Measurements from ENCODE around the gene CIAO3. TPM values are rescaled to one million over a fixed set of nuclear protein-coding genes. Genes with fewer than 3 reads are reported as not detected.

The CIAO3 gene
- total and polyA plus RNA-seq, 10 of the 15 experiments (the other 5 are each of a cell fraction or from before 2014, with no cell fraction given) = 1.4 to 37.5 (median 30.8) TPM

DNA sequence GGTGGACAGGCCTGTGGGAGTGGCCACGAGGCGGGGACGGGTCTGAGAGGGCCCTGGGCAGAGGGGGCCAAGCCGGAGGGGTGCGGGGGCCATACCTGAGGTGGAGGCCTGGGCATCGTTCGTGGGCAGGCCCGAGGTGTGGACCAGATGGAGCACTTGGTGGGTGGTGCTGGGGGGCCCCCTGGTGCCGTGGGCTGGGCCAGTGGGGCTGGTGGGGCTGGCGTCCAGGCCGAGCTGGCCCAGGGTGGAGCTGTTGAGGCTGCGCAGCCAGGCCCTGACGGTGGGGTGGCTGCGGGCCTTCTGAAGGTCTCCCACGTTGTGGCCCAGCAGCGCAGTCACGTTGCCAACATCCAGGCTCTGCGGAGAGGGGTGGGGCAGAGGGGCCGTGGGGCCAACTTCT lies 29.1 kb upstream of the CIAO3 start (continued):
- TF ChIP-seq ZBTB4 (CRISPR knock-in tag; IDR thresholded peaks at IDR 0.05) (no peak), RAD51 (IDR thresholded peaks at IDR 0.05) (no peak), HDAC2 (IDR thresholded peaks at IDR 0.05) (no peak), RAD21 (IDR thresholded peaks at IDR 0.05; ENCODE audit: insufficient read depth, low read depth, low read length) (no peak)
- TF ChIP-seq, protein P1, sequence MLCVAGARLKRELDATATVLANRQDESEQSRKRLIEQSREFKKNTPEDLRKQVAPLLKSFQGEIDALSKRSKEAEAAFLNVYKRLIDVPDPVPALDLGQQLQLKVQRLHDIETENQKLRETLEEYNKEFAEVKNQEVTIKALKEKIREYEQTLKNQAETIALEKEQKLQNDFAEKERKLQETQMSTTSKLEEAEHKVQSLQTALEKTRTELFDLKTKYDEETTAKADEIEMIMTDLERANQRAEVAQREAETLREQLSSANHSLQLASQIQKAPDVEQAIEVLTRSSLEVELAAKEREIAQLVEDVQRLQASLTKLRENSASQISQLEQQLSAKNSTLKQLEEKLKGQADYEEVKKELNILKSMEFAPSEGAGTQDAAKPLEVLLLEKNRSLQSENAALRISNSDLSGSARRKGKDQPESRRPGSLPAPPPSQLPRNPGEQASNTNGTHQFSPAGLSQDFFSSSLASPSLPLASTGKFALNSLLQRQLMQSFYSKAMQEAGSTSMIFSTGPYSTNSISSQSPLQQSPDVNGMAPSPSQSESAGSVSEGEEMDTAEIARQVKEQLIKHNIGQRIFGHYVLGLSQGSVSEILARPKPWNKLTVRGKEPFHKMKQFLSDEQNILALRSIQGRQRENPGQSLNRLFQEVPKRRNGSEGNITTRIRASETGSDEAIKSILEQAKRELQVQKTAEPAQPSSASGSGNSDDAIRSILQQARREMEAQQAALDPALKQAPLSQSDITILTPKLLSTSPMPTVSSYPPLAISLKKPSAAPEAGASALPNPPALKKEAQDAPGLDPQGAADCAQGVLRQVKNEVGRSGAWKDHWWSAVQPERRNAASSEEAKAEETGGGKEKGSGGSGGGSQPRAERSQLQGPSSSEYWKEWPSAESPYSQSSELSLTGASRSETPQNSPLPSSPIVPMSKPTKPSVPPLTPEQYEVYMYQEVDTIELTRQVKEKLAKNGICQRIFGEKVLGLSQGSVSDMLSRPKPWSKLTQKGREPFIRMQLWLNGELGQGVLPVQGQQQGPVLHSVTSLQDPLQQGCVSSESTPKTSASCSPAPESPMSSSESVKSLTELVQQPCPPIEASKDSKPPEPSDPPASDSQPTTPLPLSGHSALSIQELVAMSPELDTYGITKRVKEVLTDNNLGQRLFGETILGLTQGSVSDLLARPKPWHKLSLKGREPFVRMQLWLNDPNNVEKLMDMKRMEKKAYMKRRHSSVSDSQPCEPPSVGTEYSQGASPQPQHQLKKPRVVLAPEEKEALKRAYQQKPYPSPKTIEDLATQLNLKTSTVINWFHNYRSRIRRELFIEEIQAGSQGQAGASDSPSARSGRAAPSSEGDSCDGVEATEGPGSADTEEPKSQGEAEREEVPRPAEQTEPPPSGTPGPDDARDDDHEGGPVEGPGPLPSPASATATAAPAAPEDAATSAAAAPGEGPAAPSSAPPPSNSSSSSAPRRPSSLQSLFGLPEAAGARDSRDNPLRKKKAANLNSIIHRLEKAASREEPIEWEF (IDR thresholded peaks at IDR 0.05; ENCODE audit: insufficient replicate concordance, low read depth, low read length) = no peak

Data from GM12878 (cell line).